Stimulated activated CD4-positive, alpha-beta T cell treated with anti-CD3 and anti-CD28 coated beads, Interleukin-15, amount 100 ng/mL, for 48 hours (primary cell): ENCODE measurements around the gene TXNIP.
A peak's percentile ranks its signal among the peaks of the same experiment; 100 is the strongest.

Experiments
- DNase-seq, 2 donors: peaks; one replicate each; pipeline ENCODE4 v3.0.0-alpha.2; 2020; ENCODE audit warnings: low read depth in 2 of 2

The TXNIP gene

GRCh38 chr1:146012703-146013558, 16.6 kb upstream of the TXNIP start:
- DNase-seq = no peak

GRCh38 chr1:146010126-146010738, 13.9 kb upstream of the TXNIP start:
- no peak for DNase-seq

DNA sequence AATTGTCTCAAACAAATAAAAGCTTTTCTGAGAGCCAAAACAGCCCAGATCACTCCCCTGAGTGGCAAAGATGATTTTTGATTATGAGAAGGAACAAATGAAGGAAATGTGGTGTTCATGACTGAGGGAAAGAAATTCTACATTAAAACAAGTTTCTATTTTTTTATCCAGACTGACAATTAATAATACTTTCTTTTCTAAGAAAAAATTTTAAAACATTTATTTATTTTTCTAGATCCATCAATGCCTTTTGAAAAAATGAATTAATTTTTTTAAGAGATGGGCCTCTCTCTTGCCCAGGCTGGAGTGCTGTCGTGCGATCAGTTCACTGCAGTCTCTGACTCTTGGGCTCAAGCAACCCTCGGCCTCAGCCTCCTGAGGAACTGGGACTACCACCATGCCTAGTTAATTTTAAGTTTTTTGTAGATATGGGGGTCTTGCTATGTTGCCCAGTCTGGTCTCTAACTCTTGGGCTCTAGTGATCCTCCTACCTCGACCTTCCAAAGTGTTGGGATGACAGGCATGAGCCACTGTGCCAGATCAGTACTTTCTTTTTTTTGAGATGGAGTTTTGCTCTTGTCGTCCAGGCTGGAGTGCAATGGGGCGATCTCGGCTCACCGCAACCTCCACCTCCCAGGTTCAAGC, 11.2 kb upstream of the TXNIP start:
- DNase-seq = no peak

DNA sequence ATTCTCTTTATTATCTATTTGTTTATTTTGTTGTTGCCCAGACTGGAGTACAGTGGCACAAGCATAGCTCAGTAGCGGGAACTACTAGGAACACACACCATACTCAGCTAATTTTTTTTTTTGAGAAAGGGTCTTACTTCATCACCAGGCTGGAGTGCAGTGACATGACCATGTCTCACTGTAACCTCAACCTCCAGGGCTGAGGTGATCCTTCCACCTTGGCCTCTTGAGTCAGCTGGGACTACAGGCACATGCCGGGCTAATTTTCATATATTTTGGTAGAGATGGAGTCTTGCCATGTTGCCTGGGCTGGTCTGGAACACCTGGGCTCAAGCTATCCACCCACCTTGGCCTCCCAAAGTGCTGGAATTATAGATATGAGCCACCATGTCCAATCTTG, 5.3 kb upstream of the TXNIP start:
- DNase-seq = no peak

- no peak for DNase-seq
Observed at GRCh38 chr1:145999321-146000024, 3.1 kb upstream of the TXNIP start.

- DNase-seq = no peak
Observed at GRCh38 chr1:145997718-145998023, 1.3 kb upstream of the TXNIP start.

GRCh38 chr1:145997016-145997717, 788 bp upstream of the TXNIP start:
- DNase-seq = peak in 1 of 2 donors; percentile 30

- DNase-seq = no peak
Observed at GRCh38 chr1:145995964-145996432, 381 bp downstream of the TXNIP start.

DNA sequence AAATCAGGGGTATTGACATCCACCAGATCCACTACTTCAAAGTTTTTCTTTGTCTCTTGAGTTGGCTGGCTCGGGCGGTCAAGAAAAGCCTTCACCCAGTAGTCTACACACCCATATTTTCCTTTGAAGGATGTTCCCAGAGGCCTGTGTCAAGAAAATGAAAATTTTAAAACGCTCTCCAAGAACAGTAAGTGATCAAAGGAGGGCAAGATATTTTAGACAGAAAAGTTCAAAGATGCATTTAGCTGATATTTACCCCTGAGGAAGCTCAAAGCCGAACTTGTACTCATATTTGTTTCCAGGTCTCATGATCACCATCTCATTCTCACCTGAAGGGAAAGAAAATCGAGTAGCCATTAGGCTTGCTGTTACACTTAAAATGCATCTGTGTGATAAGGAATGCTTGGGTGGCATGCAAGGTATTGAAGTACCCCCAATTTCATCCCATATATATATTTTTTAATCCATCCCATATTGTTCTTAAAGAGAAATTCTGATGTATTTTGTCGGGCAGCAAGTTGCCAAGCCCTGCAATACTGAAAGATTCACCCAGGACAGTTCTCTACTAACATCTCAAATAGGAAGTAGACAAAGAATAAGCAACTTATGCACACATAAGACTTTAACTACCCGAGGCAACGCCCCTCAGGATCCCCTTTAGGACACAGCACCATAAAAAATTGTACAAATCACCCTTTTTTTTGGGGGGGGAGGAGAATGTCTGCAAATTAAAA, 1.1 kb downstream of the TXNIP start:
- no peak for DNase-seq

DNA sequence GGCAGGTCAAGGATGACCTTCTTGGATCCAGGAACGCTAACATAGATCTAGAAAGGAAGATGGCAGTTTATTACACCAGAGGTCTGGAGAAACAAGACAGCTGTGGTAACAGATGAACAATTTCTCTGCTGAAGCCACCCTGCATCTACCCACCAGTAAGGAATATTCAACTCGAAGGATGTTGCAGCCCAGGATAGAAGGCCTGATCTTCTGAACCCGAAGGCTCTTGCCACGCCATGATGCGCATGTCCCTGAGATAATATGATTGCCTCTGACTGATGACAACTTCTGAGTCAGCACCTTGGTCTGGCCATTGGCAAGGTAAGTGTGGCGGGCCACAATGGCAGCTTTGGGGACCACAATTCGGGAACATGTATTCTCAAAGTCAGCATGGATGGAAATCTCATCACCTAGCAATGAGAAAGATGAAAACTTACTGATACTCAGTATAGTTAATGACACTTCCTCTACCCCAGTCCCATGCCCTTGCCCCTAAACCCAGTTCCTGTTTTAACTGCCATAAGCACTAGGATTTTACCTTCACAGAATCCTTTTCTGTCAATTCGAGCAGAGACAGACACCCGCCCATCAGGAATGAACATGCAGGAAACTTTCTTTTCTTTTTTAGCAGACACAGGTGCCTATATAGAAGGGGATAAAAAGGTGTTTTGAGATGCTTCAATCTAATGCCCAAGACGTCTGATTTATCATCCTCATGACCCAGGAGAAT, 1.8 kb downstream of the TXNIP start:
- no peak for DNase-seq

GRCh38 chr1:145993618-145994390, 2.6 kb downstream of the TXNIP start:
- DNase-seq = no peak

GRCh38 chr1:145992958-145993617, 3.3 kb downstream of the TXNIP start:
- no peak for DNase-seq

- no peak for DNase-seq
Observed at GRCh38 chr1:145992502-145992936, 3.9 kb downstream of the TXNIP start.

DNA sequence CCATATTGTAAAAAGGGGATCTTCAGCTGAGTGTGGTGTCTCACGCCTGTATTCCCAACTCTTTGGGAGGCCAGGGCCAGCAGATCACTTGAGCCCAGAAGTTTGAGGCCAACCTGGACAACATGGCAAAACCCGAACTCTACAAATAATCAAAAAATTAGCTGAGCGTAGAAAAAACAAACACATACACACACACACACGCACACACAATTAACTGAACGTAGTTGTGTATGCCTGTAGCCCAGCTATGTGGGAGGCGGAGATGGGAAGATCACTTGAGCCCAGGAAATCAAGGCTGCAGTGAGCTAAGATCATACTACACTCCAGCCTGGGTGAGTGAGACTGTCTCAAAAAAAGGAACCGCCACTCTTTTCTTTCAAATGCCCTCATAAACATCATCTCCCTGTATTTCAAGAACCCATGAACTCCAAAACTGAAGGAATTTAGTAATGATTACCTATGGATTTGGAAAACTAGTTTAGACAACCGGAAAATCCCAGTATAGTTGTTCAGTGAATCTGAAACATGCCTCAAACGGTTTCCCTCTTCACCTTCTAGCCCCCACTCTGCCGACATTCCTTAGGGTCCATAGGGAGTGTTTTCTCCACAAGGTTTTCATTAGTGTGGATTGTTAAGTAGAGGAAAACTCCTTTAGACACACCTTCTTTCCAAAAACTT, 4.5 kb downstream of the TXNIP start:
- no peak for DNase-seq

- DNase-seq = no peak
Observed at GRCh38 chr1:145990249-145990855, 6.0 kb downstream of the TXNIP start.

- no peak for DNase-seq
Observed at GRCh38 chr1:145988773-145989172, 7.6 kb downstream of the TXNIP start.

DNA sequence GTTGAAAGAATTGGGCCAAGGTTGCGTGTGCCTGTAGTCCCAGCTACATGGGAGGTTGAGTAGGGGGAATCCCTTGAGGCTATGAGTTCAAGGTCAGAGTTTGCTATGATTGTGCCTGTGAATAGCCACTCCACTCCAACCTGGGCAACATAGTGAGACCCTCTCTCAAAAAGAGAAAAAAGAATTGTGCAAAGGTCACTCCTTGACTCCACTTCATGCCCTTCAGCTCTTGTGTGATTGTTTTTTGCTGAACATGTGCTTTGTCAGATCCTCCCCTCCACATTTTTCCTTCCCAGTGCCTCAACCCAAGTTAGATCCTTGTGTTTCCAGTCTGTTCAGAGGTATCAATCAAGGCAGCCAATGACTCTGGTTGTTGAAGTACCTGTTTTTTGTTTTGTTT, 8.5 kb downstream of the TXNIP start:
- no peak for DNase-seq

DNA sequence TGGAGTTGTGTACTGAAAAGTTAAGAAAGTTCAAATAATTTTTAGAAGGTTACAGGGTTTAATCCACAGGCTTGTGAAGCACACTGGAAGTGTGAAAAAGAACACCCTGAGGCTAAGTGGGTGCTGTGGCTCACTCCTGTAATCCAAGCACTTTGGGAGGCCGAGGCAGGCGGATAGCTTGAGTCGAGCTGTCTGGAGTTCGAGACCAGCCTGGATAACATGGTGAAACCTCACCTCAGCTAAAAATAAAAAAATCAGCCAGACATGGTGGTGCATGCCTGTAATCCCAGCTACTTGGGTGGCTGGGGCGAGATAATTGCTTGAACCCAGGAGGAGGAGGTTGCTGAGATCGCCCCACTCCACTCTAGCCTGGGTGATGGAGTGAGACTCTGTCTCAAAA, 9.8 kb downstream of the TXNIP start:
- no peak for DNase-seq
